Measurements from ENCODE around the gene CDC6. TPM values are rescaled to one million over a fixed set of nuclear protein-coding genes. Genes with fewer than 3 reads are reported as not detected.

Gene CDC6
- total and polyA plus RNA-seq, 2 of the 8 experiments (the other 6 are each of a cell fraction or from before 2014, with no cell fraction given) = 50.5 to 140 TPM

DNA sequence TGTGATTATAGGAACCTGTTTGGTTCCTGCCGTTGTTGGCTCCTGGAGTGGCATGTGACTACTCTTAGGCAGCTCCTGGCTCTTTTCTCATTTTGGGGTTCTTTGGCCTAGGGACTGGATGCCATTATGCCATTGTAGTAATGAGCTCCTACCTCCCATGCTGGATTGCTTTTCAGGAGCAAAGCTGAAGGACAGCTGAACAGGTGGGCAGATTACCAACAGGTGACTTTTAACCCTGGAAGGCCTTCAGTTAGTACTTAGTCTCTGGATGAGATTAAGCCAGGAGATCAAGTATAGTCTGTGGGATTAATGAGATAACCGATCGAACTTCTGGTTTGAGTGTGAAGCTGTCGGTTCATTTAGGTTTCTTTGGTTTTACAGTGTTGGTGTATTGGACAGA, 43.4 kb upstream of the CDC6 start (continued):
- TF ChIP-seq CHD7 (IDR thresholded peaks at IDR 0.05; ENCODE audit: insufficient replicate concordance, low read length) = no peak
- TF ChIP-seq CREB1 (IDR thresholded peaks at IDR 0.05) = no peak
- no peak for TF ChIP-seq ATF3 (IDR thresholded peaks at IDR 0.05; ENCODE audit: insufficient read depth, low read depth, low read length)
- TF ChIP-seq SIX5 (IDR thresholded peaks at IDR 0.05; ENCODE audit: low read depth, low read length) = no peak
- no peak for TF ChIP-seq EGR1 (IDR thresholded peaks at IDR 0.05; ENCODE audit: borderline replicate concordance, low read depth, low read length)
